HG03095 (cell line): ENCODE results near the gene COQ3.

Experiments used
- ATAC-seq: cut with Tn5 transposase; IDR thresholded peaks from one replicate; pipeline ENCODE4 v1.9.1; 2021; ENCODE audit warnings: moderate library complexity; ENCODE audit not compliant: unreplicated experiment

COQ3 gene

GRCh38 chr6:99393698-99394531 is at the start of gene COQ3:
Gene COQ3 (minus strand): TSS chr6:99394195. CDS start chr6:99394179, 16 bp downstream.
- peak; percentile 80 for ATAC-seq

GRCh38 chr6:99434702-99435530 is 40.9 kb upstream of the COQ3 start:
- ATAC-seq, result peak; percentile 84

- no peak for ATAC-seq
Measured at GRCh38 chr6:99432877-99433276, 38.9 kb upstream of the COQ3 start.

GRCh38 chr6:99431901-99432300 is 37.9 kb upstream of the COQ3 start:
- no peak for ATAC-seq

- ATAC-seq, result no peak
Measured at GRCh38 chr6:99427988-99428387, 34.0 kb upstream of the COQ3 start.

GRCh38 chr6:99426451-99426757 is 32.4 kb upstream of the COQ3 start:
- no peak for ATAC-seq

- peak; percentile 57 for ATAC-seq
Measured at GRCh38 chr6:99425647-99426450, 31.9 kb upstream of the COQ3 start.

- peak; percentile 66 for ATAC-seq
Measured at GRCh38 chr6:99424761-99425646, 31.0 kb upstream of the COQ3 start, which contains the start of gene PNISR. Gene PNISR (minus strand): TSS chr6:99425308. CDS start chr6:99414659, 10,649 bp downstream.

- ATAC-seq, result no peak
Measured at GRCh38 chr6:99424022-99424421, 30.0 kb upstream of the COQ3 start.

GRCh38 chr6:99422912-99423311 is 28.9 kb upstream of the COQ3 start:
- no peak for ATAC-seq

GRCh38 chr6:99416892-99417767 is 23.1 kb upstream of the COQ3 start:
- ATAC-seq, result peak; percentile 79

- no peak for ATAC-seq
Measured at GRCh38 chr6:99416226-99416625, 22.2 kb upstream of the COQ3 start.

GRCh38 chr6:99415446-99415845 is 21.5 kb upstream of the COQ3 start:
- ATAC-seq, result no peak

GRCh38 chr6:99412065-99412464 is 18.1 kb upstream of the COQ3 start:
- ATAC-seq, result no peak

- ATAC-seq, result no peak
Measured at GRCh38 chr6:99409672-99410071, 15.7 kb upstream of the COQ3 start.

GRCh38 chr6:99407076-99407475 is 13.1 kb upstream of the COQ3 start:
- ATAC-seq, result no peak

GRCh38 chr6:99402448-99402847 is 8.5 kb upstream of the COQ3 start:
- ATAC-seq, result no peak

- ATAC-seq, result no peak
Measured at GRCh38 chr6:99397287-99397686, 3.3 kb upstream of the COQ3 start.

GRCh38 chr6:99393366-99393697 is 663 bp downstream of the COQ3 start:
- ATAC-seq, result peak; percentile 8
